PC-3 (cell line): ENCODE data around the gene SSTR5.

Source experiments
- EZH2 ChIP-seq: fragments of 300-600 bp; sonication (generic); IDR thresholded peaks from one replicate; pipeline ENCODE4 v1.6.1; 2017; ENCODE audit warnings: antibody characterized with exemption, mild to moderate bottlenecking, low read length; ENCODE audit not compliant: unreplicated experiment
- EZH2phosphoT487 ChIP-seq: fragments of 300-600 bp; sonication (generic); IDR thresholded peaks from 2 replicates; pipeline ENCODE4 v1.6.1; 2018; ENCODE audit warnings: mild to moderate bottlenecking, antibody characterized with exemption, low read length, borderline replicate concordance
- TF ChIP-seq, protein P1 (sequence below): fragments of 300-600 bp; sonication (generic); conservative IDR thresholded peaks from 2 replicates; pipeline ENCODE4 v1.5.1; 2017; ENCODE audit warnings: antibody characterized with exemption, low read depth, mild to moderate bottlenecking, low read length

DNA sequence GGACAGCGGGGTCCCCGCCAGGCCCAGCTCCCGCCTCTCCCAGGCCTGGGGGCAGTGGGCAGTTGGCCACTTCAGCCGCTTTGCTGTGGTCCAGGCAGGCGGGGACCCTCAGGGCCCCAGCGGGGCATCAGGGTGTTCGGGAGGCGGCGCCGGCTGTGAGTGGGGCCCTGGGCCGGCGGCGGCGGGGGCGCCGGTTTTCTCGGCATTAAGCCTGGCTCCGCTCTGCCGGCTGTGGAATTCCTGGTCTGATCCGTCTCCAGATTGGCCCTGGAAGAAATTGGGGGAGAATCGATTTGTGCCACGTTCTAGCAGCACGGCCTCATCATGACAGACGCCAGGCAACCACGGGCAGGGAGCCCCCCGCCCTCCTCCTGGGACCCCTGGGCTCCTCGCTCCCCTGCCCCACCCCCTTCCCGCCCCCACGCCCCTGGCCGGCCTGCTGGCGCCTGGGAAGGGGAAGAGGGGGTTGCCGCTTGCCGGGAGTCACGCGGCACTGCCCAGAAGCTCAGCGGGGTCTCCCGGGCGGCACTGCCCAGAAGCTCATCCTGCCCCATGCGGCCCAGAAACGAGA lies 28.6 kb upstream of the SSTR5 start:
- TF ChIP-seq, protein P1, sequence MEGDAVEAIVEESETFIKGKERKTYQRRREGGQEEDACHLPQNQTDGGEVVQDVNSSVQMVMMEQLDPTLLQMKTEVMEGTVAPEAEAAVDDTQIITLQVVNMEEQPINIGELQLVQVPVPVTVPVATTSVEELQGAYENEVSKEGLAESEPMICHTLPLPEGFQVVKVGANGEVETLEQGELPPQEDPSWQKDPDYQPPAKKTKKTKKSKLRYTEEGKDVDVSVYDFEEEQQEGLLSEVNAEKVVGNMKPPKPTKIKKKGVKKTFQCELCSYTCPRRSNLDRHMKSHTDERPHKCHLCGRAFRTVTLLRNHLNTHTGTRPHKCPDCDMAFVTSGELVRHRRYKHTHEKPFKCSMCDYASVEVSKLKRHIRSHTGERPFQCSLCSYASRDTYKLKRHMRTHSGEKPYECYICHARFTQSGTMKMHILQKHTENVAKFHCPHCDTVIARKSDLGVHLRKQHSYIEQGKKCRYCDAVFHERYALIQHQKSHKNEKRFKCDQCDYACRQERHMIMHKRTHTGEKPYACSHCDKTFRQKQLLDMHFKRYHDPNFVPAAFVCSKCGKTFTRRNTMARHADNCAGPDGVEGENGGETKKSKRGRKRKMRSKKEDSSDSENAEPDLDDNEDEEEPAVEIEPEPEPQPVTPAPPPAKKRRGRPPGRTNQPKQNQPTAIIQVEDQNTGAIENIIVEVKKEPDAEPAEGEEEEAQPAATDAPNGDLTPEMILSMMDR: no peak
- TF ChIP-seq EZH2 (no peak), EZH2phosphoT487 (no peak)
